Esophagus squamous epithelium (tissue), 4 donors: ENCODE data around the gene GPC6.

ENCODE experiments used
- POLR2A ChIP-seq, 4 donors: fragments of 450-650 bp; IDR thresholded peaks; one replicate each; pipeline ENCODE4 v1.6.1; 2017; ENCODE audit warnings: antibody characterized with exemption in 4 of 4, mild to moderate bottlenecking in 4 of 4, moderate library complexity in 3 of 4
- TF ChIP-seq, protein P1 (sequence below), 6 experiments: fragments of 450-650 bp in 4 of 6; fragments of 200-600 bp in 2 of 6; sonication (generic) in 2 of 6; IDR thresholded peaks; one replicate each; pipeline ENCODE4 v1.5.1; 2016 to 2019; ENCODE audit warnings: antibody characterized with exemption in 6 of 6, mild to moderate bottlenecking in 4 of 6, moderate library complexity in 4 of 6

DNA sequence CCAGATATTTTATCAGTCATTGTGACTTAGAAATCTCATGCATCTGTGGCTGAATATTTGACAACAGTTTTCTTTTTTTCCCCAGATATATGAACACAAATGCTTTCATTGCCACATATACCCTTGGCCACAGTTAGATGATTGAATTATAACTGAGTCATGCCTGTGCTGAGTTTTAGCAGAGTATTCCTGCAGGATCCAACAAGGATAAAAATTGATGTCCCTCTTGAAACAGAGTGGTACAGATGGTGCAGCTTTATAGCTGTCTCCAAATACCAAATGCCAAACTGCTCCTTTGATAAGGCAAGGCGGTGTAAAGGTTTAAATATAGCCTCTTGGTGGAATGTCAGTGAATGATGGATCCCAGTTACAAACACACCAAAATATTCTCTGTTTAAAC, 428.5 kb downstream of the GPC6 start:
- TF ChIP-seq, protein P1, sequence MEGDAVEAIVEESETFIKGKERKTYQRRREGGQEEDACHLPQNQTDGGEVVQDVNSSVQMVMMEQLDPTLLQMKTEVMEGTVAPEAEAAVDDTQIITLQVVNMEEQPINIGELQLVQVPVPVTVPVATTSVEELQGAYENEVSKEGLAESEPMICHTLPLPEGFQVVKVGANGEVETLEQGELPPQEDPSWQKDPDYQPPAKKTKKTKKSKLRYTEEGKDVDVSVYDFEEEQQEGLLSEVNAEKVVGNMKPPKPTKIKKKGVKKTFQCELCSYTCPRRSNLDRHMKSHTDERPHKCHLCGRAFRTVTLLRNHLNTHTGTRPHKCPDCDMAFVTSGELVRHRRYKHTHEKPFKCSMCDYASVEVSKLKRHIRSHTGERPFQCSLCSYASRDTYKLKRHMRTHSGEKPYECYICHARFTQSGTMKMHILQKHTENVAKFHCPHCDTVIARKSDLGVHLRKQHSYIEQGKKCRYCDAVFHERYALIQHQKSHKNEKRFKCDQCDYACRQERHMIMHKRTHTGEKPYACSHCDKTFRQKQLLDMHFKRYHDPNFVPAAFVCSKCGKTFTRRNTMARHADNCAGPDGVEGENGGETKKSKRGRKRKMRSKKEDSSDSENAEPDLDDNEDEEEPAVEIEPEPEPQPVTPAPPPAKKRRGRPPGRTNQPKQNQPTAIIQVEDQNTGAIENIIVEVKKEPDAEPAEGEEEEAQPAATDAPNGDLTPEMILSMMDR (IDR thresholded peaks at IDR 0.05): no peak
- TF ChIP-seq POLR2A (IDR thresholded peaks at IDR 0.05): no peak
